H9 (cell line): ENCODE measurements around the gene ARHGAP35. TPM values are rescaled to one million over a fixed set of nuclear protein-coding genes. Genes with fewer than 3 reads are reported as not detected.

ENCODE experiments used
- DNase-seq: peaks from one replicate; pipeline ENCODE4 v3.0.0-alpha.2; 2017
- H2AFZ ChIP-seq: one replicate; pipeline ENCODE4 v1.6.1; 2013; ENCODE audit warnings: mild to moderate bottlenecking, low read length, control low read depth, moderate library complexity
- H2AK5ac ChIP-seq: 2 replicates; pipeline ENCODE4 v1.6.1; 2013; ENCODE audit warnings: low read length, control low read depth, mixed read lengths; ENCODE audit not compliant: insufficient read length
- H2BK120ac ChIP-seq: one replicate; pipeline ENCODE4 v1.6.1; 2013; ENCODE audit warnings: low read depth, mild to moderate bottlenecking, low read length, control low read depth, inconsistent platforms; ENCODE audit not compliant: poor library complexity, severe bottlenecking
- H2BK12ac ChIP-seq: 2 replicates; pipeline ENCODE4 v1.6.1; 2013; ENCODE audit warnings: low read length, control low read depth, mixed read lengths, low read depth; ENCODE audit not compliant: insufficient read length
- H2BK15ac ChIP-seq: 2 replicates; pipeline ENCODE4 v1.6.1; 2013; ENCODE audit warnings: low read depth, low read length, control low read depth
- H2BK20ac ChIP-seq: one replicate; pipeline ENCODE4 v1.6.1; 2013; ENCODE audit warnings: low read depth, mild to moderate bottlenecking, low read length, control low read depth, inconsistent platforms; ENCODE audit not compliant: poor library complexity, severe bottlenecking
- H2BK5ac ChIP-seq: 2 replicates; pipeline ENCODE4 v1.6.1; 2013; ENCODE audit warnings: low read length, control low read depth, mixed read lengths; ENCODE audit not compliant: insufficient read length
- H3K14ac ChIP-seq: 2 replicates; pipeline ENCODE4 v1.6.1; 2013; ENCODE audit warnings: low read length, control low read depth; ENCODE audit not compliant: insufficient read depth
- H3K18ac ChIP-seq: 2 replicates; pipeline ENCODE4 v1.6.1; 2013; ENCODE audit warnings: low read depth, mild to moderate bottlenecking, mixed read lengths, low read length, control low read depth; ENCODE audit not compliant: insufficient read length
- H3K23ac ChIP-seq: 2 replicates; pipeline ENCODE4 v1.6.1; 2013; ENCODE audit warnings: low read length, control low read depth, mixed read lengths, low read depth; ENCODE audit not compliant: insufficient read length
- H3K23me2 ChIP-seq: 2 replicates; pipeline ENCODE4 v1.6.1; 2013; ENCODE audit warnings: low read depth, mild to moderate bottlenecking, mixed read lengths, low read length, control low read depth; ENCODE audit not compliant: insufficient read length, poor library complexity, severe bottlenecking
- H3K27ac ChIP-seq: 2 replicates; pipeline ENCODE4 v1.5.1; 2013; ENCODE audit warnings: low read length, control low read depth, mixed read lengths, low read depth; ENCODE audit not compliant: insufficient read length
- H3K27me3 ChIP-seq: 2 replicates; pipeline ENCODE4 v1.6.1; 2013; ENCODE audit warnings: low read length, control low read depth, inconsistent platforms; ENCODE audit not compliant: insufficient read depth
- H3K4ac ChIP-seq: 2 replicates; pipeline ENCODE4 v1.6.1; 2013; ENCODE audit warnings: low read depth, mild to moderate bottlenecking, control low read depth, inconsistent platforms, low read length, moderate library complexity
- H3K4me1 ChIP-seq: 2 replicates; pipeline ENCODE4 v1.6.1; 2013; ENCODE audit warnings: low read length, control low read depth, inconsistent platforms; ENCODE audit not compliant: insufficient read depth
- H3K4me2 ChIP-seq: 2 replicates; pipeline ENCODE4 v1.6.1; 2013; ENCODE audit warnings: low read length, control low read depth, mixed read lengths; ENCODE audit not compliant: insufficient read length, insufficient read depth
- H3K56ac ChIP-seq: 2 replicates; pipeline ENCODE4 v1.6.1; 2013; ENCODE audit warnings: low read depth, mild to moderate bottlenecking, mixed read lengths, low read length, control low read depth; ENCODE audit not compliant: insufficient read length
- H3K79me1 ChIP-seq: 2 replicates; pipeline ENCODE4 v1.6.1; 2013; ENCODE audit warnings: low read depth, mild to moderate bottlenecking, moderate library complexity, low read length, control low read depth, inconsistent platforms; ENCODE audit not compliant: insufficient read depth, poor library complexity, severe bottlenecking
- H3K79me2 ChIP-seq: 2 replicates; pipeline ENCODE4 v1.6.1; 2013; ENCODE audit warnings: low read length, control low read depth, inconsistent platforms; ENCODE audit not compliant: insufficient read depth
- H3K9ac ChIP-seq: 2 replicates; pipeline ENCODE4 v1.6.1; 2013; ENCODE audit warnings: low read length, control low read depth, mixed read lengths; ENCODE audit not compliant: insufficient read length; ENCODE audit errors: extremely low read depth
- H3K9me3 ChIP-seq: one replicate; pipeline ENCODE4 v1.6.1; 2013; ENCODE audit warnings: low read depth, low read length, inconsistent platforms; ENCODE audit not compliant: control insufficient read depth
- H3T11ph ChIP-seq: one replicate; pipeline ENCODE4 v1.6.1; 2013; ENCODE audit warnings: mild to moderate bottlenecking, low read length, control low read depth, inconsistent platforms
- H4K20me1 ChIP-seq: one replicate; pipeline ENCODE4 v1.6.1; 2013; ENCODE audit not compliant: control insufficient read depth, insufficient read length, insufficient read depth
- H4K5ac ChIP-seq: 2 replicates; pipeline ENCODE4 v1.6.1; 2013; ENCODE audit warnings: low read depth, mild to moderate bottlenecking, mixed read lengths, low read length, control low read depth; ENCODE audit not compliant: insufficient read length
- H4K8ac ChIP-seq: replicated peaks from 2 replicates; pipeline ENCODE4 v1.6.1; 2013; ENCODE audit warnings: low read length, control low read depth, mixed read lengths, low read depth; ENCODE audit not compliant: insufficient read length
- H4K91ac ChIP-seq: 2 replicates; pipeline ENCODE4 v1.6.1; 2013; ENCODE audit warnings: low read depth, mild to moderate bottlenecking, moderate library complexity, mixed read lengths, low read length, control low read depth; ENCODE audit not compliant: insufficient read length
- H3K27ac Mint-ChIP-seq, 3 experiments: 2 replicates in 2 of 3; 3 replicates in 1 of 3; pipeline ENCODE4 v1.8.0; 2020 to 2021; ENCODE audit warnings: mixed read lengths in 3 of 3, mild to moderate bottlenecking in 1 of 3, moderate library complexity in 1 of 3
- H3K27me3 Mint-ChIP-seq: 2 replicates; pipeline ENCODE4 v1.8.0; 2021; ENCODE audit warnings: low read depth, mild to moderate bottlenecking, moderate library complexity, mixed read lengths
- H3K36me3 Mint-ChIP-seq, 3 experiments: 2 replicates in 2 of 3; 3 replicates in 1 of 3; pipeline ENCODE4 v1.8.0; 2020 to 2021; ENCODE audit warnings: low read depth in 3 of 3, mixed read lengths in 3 of 3; ENCODE audit not compliant: insufficient read depth in 1 of 3
- H3K4me1 Mint-ChIP-seq, 2 experiments: 2 replicates each; pipeline ENCODE4 v1.8.0; 2020; ENCODE audit warnings: mixed read lengths in 2 of 2
- H3K4me3 Mint-ChIP-seq, 2 experiments: 2 replicates in 1 of 2; 3 replicates in 1 of 2; pipeline ENCODE4 v1.8.0; 2020 to 2021; ENCODE audit warnings: mild to moderate bottlenecking in 2 of 2, mixed read lengths in 2 of 2, moderate library complexity in 1 of 2
- H3K9me3 Mint-ChIP-seq, 2 experiments: 2 replicates in 1 of 2; 3 replicates in 1 of 2; pipeline ENCODE4 v1.8.0; 2020; ENCODE audit warnings: mild to moderate bottlenecking in 2 of 2, mixed read lengths in 2 of 2, moderate library complexity in 1 of 2
- WGBS: extraction: QIAGEN DNeasy Blood & Tissue Kit; methylation state at CpG from one replicate; pipeline ENCODE4 v1.1.7; 2013; ENCODE audit warnings: missing lambda C conversion rate, low lambda C conversion rate, mixed read lengths; ENCODE audit not compliant: insufficient read length; ENCODE audit errors: extremely low coverage; 5-methylcytosine and 5-hydroxymethylcytosine counted together
- total RNA-seq: library from RNA; stranded (reverse); gene quantifications from 2 replicates; pipeline ENCODE4 v1.2.1, GENCODE V29; 2021
- TF ChIP-seq, protein P1 (sequence below): fragments of 200-600 bp; sonication (generic); conservative IDR thresholded peaks from 3 replicates; pipeline ENCODE4 v1.8.0; 2021; ENCODE audit warnings: antibody characterized with exemption, mild to moderate bottlenecking

ARHGAP35 gene
- total RNA-seq, 1 experiment from 2014 or later: 49.8 TPM

DNA sequence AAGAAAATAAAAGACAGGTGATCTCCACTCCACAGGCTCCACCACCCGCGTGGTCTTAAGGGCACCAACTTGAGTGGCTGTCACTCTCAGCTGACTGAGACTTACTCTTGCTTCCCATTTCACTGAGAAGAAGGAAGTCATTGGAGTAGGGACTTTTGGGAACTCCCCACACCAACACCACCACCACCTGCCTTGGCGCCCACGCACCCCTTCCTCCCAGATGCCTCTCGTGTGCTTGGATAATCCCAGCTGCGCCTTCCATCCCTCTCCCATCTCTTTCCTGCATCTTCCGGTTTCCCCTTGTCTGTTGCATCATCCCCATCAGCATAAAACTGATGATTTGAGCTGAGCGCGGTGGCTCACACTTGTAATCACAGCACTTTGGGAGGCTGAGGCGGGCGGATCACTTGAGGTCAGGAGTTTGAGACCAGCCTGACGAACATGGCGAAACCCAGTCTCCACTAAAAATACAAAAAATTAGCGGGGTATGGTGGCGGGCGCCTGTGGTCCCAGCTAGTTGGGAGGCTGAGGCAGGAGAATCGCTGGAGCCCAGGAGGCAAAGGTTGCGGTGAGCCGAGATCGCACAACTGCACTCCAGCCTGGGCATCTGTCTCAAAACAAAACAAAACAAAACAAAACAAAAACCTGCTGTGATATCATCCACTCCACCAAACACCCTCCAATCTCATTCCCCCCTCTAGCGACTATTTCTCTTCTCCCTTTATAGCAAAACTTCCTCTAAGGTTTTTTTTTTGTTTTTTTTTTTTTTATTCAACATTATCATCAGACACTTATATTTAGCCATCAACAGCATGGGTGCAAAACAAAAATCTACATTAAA, 35.7 kb upstream of the ARHGAP35 start:
- no peaks in the 10 kb centered on the region for H3K4me1 ChIP-seq
- no peak overlapping the region for H3K4ac ChIP-seq
- H2BK120ac ChIP-seq: no peak overlapping the region
- no peak overlapping the region for H2BK5ac ChIP-seq
- H2BK20ac ChIP-seq: no peak overlapping the region
- no peaks in the 10 kb centered on the region for H3K79me2 ChIP-seq
- WGBS: no CpG with 5 or more reads among the region's 21 CpGs
- H3K56ac ChIP-seq: no peak overlapping the region
- H3T11ph ChIP-seq: no peak overlapping the region
- H3K4me2 ChIP-seq: no peak overlapping the region
- no peak overlapping the region for H3K14ac ChIP-seq
- H2BK12ac ChIP-seq: no peak overlapping the region
- no peak overlapping the region for H3K23ac ChIP-seq
- no peaks in the 10 kb centered on the region for H3K23me2 ChIP-seq
- H3K9ac ChIP-seq: no peak overlapping the region
- H2AFZ ChIP-seq: no peak overlapping the region
- no peak overlapping the region for H3K4me3 Mint-ChIP-seq
- H3K79me1 ChIP-seq: no peaks in the 10 kb centered on the region
- H3K27ac ChIP-seq: no peak overlapping the region
- no peaks in the 10 kb centered on the region for H4K20me1 ChIP-seq
- H3K27ac Mint-ChIP-seq: peak overlapping the region in 1 of 3 experiments; percentile 54; a peak in 1 of 7 replicates
- H3K9me3 Mint-ChIP-seq: peaks cover 0 to 2% of the 10 kb centered on the region in 2 experiments; a peak in 2 of 5 replicates
- H4K5ac ChIP-seq: no peak overlapping the region
- H3K36me3 Mint-ChIP-seq: no peaks in the 10 kb centered on the region
- no peak overlapping the region for H4K8ac ChIP-seq
- no peaks in the 10 kb centered on the region; the same call in 1 of the 2 replicates for H3K27me3 Mint-ChIP-seq
- DNase-seq: no peak
- H3K4me1 Mint-ChIP-seq: peaks cover 7 to 9% of the 10 kb centered on the region in 2 experiments; a peak in 3 of 4 replicates
- H2AK5ac ChIP-seq: no peak overlapping the region
- TF ChIP-seq, protein P1, sequence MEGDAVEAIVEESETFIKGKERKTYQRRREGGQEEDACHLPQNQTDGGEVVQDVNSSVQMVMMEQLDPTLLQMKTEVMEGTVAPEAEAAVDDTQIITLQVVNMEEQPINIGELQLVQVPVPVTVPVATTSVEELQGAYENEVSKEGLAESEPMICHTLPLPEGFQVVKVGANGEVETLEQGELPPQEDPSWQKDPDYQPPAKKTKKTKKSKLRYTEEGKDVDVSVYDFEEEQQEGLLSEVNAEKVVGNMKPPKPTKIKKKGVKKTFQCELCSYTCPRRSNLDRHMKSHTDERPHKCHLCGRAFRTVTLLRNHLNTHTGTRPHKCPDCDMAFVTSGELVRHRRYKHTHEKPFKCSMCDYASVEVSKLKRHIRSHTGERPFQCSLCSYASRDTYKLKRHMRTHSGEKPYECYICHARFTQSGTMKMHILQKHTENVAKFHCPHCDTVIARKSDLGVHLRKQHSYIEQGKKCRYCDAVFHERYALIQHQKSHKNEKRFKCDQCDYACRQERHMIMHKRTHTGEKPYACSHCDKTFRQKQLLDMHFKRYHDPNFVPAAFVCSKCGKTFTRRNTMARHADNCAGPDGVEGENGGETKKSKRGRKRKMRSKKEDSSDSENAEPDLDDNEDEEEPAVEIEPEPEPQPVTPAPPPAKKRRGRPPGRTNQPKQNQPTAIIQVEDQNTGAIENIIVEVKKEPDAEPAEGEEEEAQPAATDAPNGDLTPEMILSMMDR: no peak
- no peak overlapping the region for H4K91ac ChIP-seq
- peak overlapping the region; percentile 70 for H3K18ac ChIP-seq
- no peaks in the 10 kb centered on the region for H3K9me3 ChIP-seq
- no peak overlapping the region for H2BK15ac ChIP-seq
- H3K27me3 ChIP-seq: no peaks in the 10 kb centered on the region
